Measurements from ENCODE around the gene DPP10.

- TF ChIP-seq CTCF (IDR thresholded peaks at IDR 0.05) (no peak), POLR2A (IDR thresholded peaks at IDR 0.05) (no peak)
These were observed 83.5 kb downstream of the DPP10 start for GRCh38 chr2:114525955-114526354.
